Activated naive CD4-positive, alpha-beta T cell treated with anti-CD3 and anti-CD28 coated beads, Interleukin-2, amount 50 U/mL, for 72 hours (primary cell): ENCODE measurements around the gene AKT1. TPM values are rescaled to one million over a fixed set of nuclear protein-coding genes. Genes with fewer than 3 reads are reported as not detected.
"Not testable (repeated sequence)": the region's sequence is repeated elsewhere in the genome, so short reads cannot be mapped to it uniquely, and the experiment has no call there.

Source experiments
- ATAC-seq, 2 donors: fragments of 150-1000 bp; cut with Tn5 transposase; 2 replicates each; pipeline ENCODE4 v1.10.0; 2021; ENCODE audit warnings: mild to moderate bottlenecking in 2 of 2, moderate library complexity in 2 of 2
- DNase-seq, 2 donors: peaks; one replicate each; pipeline ENCODE4 v3.0.0; 2021 to 2022; ENCODE audit warnings: low spot score in 2 of 2
- H3K27ac Mint-ChIP-seq, 2 donors: one replicate each; pipeline ENCODE4 v1.8.0; 2022; ENCODE audit warnings: mild to moderate bottlenecking in 2 of 2, mixed read lengths in 2 of 2
- H3K36me3 Mint-ChIP-seq, 2 donors: one replicate each; pipeline ENCODE4 v1.8.0; 2022; ENCODE audit warnings: mixed read lengths in 2 of 2
- H3K9me3 Mint-ChIP-seq, 2 donors: one replicate each; pipeline ENCODE4 v1.8.0; 2022; ENCODE audit warnings: mixed read lengths in 2 of 2
- total RNA-seq, 2 donors: library from RNA; stranded (reverse); gene quantifications; one replicate each; pipeline ENCODE4 v1.2.3, GENCODE V29; 2022

Gene AKT1
- 100 to 1,000 TPM; 111 to 113 TPM for total RNA-seq

GRCh38 chr14:104794993-104795780 lies at the start of gene AKT1:
TSS of gene AKT1 (minus strand) at chr14:104795748. CDS start at chr14:104792643, 3,105 bp downstream.
- H3K9me3 Mint-ChIP-seq: no peaks in the 10 kb centered on the region
- peaks cover 0 to 5% of the 10 kb centered on the region in 2 donors for H3K36me3 Mint-ChIP-seq
- DNase-seq (peak in 1 of 2 donors; percentile 41), ATAC-seq (peak; percentile 60 to 72)
- H3K27ac Mint-ChIP-seq: peak within 1 kb of the TSS; percentile 22 to 78

GRCh38 chr14:104845033-104845666 lies 49.6 kb upstream of the AKT1 start:
- Mint-ChIP-seq H3K9me3 (no peaks in the 10 kb centered on the region), H3K27ac (no peak overlapping the region), H3K36me3 (peaks cover 0 to 7% of the 10 kb centered on the region in 2 donors)
- no peak for DNase-seq
- ATAC-seq: no peak

GRCh38 chr14:104844306-104845032 lies 48.9 kb upstream of the AKT1 start:
- DNase-seq (no peak), ATAC-seq (no peak)
- H3K9me3 Mint-ChIP-seq: no peaks in the 10 kb centered on the region
- H3K36me3 Mint-ChIP-seq: peaks cover 0 to 7% of the 10 kb centered on the region in 2 donors
- H3K27ac Mint-ChIP-seq: no peak overlapping the region

- Mint-ChIP-seq H3K27ac (no peak overlapping the region), H3K36me3 (peaks cover 0 to 7% of the 10 kb centered on the region in 2 donors), H3K9me3 (no peaks in the 10 kb centered on the region)
- no peak for DNase-seq
- ATAC-seq: no peak
Observed at GRCh38 chr14:104843442-104844305, 48.1 kb upstream of the AKT1 start.

- Mint-ChIP-seq H3K27ac (no peak overlapping the region), H3K9me3 (no peaks in the 10 kb centered on the region), H3K36me3 (peaks cover 0 to 7% of the 10 kb centered on the region in 2 donors)
- no peak for ATAC-seq
- DNase-seq: no peak
Observed at GRCh38 chr14:104843006-104843405, 47.5 kb upstream of the AKT1 start.

- Mint-ChIP-seq H3K9me3 (no peaks in the 10 kb centered on the region), H3K27ac (no peak overlapping the region), H3K36me3 (peaks cover 0 to 7% of the 10 kb centered on the region in 2 donors)
- no peak for ATAC-seq
- DNase-seq: no peak
Observed at GRCh38 chr14:104841730-104842129, 46.2 kb upstream of the AKT1 start.

GRCh38 chr14:104836171-104836935 lies 40.8 kb upstream of the AKT1 start:
- not testable (repeated sequence) for DNase-seq, H3K27ac Mint-ChIP-seq, ATAC-seq, H3K9me3 Mint-ChIP-seq, H3K36me3 Mint-ChIP-seq

GRCh38 chr14:104830781-104831180 lies 35.2 kb upstream of the AKT1 start:
- ATAC-seq: no peak
- H3K27ac Mint-ChIP-seq: no peak overlapping the region

GRCh38 chr14:104827177-104828055 lies 31.9 kb upstream of the AKT1 start:
- ATAC-seq: peak; percentile 21 to 86
- peak; percentile 58 to 66 for DNase-seq
- H3K27ac Mint-ChIP-seq: no peak overlapping the region
- peaks cover 9% of the 10 kb centered on the region in 2 donors for H3K9me3 Mint-ChIP-seq
- peaks cover 0 to 7% of the 10 kb centered on the region in 2 donors for H3K36me3 Mint-ChIP-seq

More at GRCh38 chr14:104830781-104831180, 35.2 kb upstream of the AKT1 start:
- no peaks in the 10 kb centered on the region for H3K36me3 Mint-ChIP-seq
- DNase-seq: no peak
- no peaks in the 10 kb centered on the region for H3K9me3 Mint-ChIP-seq

- ATAC-seq (no peak), DNase-seq (no peak)
- H3K27ac Mint-ChIP-seq: no peak overlapping the region
- H3K36me3 Mint-ChIP-seq: peaks cover 0 to 7% of the 10 kb centered on the region in 2 donors
- peaks cover 9% of the 10 kb centered on the region in 2 donors for H3K9me3 Mint-ChIP-seq
Observed at GRCh38 chr14:104826861-104827176, 31.3 kb upstream of the AKT1 start.

- peaks cover 0 to 7% of the 10 kb centered on the region in 2 donors for H3K36me3 Mint-ChIP-seq
Observed at GRCh38 chr14:104826189-104826860, 30.8 kb upstream of the AKT1 start.

GRCh38 chr14:104824353-104824997 lies 28.9 kb upstream of the AKT1 start:
- Mint-ChIP-seq H3K9me3 (peaks cover 9% of the 10 kb centered on the region in 2 donors), H3K36me3 (peaks cover 0 to 7% of the 10 kb centered on the region in 2 donors), H3K27ac (no peak overlapping the region)
- no peak for DNase-seq
- ATAC-seq: no peak

More at GRCh38 chr14:104826189-104826860, 30.8 kb upstream of the AKT1 start:
- ATAC-seq: peak; percentile 89 to 95
- Mint-ChIP-seq H3K9me3 (peaks cover 9% of the 10 kb centered on the region in 2 donors), H3K27ac (no peak overlapping the region)
- peak; percentile 93 to 100 for DNase-seq

- Mint-ChIP-seq H3K36me3 (peaks cover 0 to 7% of the 10 kb centered on the region in 2 donors), H3K9me3 (peaks cover 9% of the 10 kb centered on the region in 2 donors), H3K27ac (no peak overlapping the region)
- no peak for ATAC-seq
- peak in 1 of 2 donors; percentile 28 for DNase-seq
Observed at GRCh38 chr14:104822821-104823615, 27.5 kb upstream of the AKT1 start.
